HepG2 (cell line): ENCODE measurements around the gene IFIH1. TPM values are rescaled to one million over a fixed set of nuclear protein-coding genes. Genes with fewer than 3 reads are reported as not detected.

ENCODE experiments used
- ATAC-seq: fragments of 200-7000 bp; cut with Tn5 transposase; 3 replicates; pipeline ENCODE4 v1.9.1; 2020; ENCODE audit warnings: mild to moderate bottlenecking, moderate library complexity
- BruUV-seq: library from RNA; stranded (reverse); fragments of 400-500 nt; replicated peaks from 2 replicates; lab custom pipeline; 2021; lab: Mats Ljungman, UMichigan
- CTCF ChIA-PET: fragments of 300-600 bp; formaldehyde crosslinking; extraction: SDS; loops from one replicate; lab custom pipeline; 2021; ENCODE audit warnings: low total read pairs, inconsistent platforms, low intra/inter-chr PET ratio; lab: Yijun Ruan, JAX
- POLR2A ChIA-PET: fragments of 350-600 bp; sonication (Branson Sonifier 250); formaldehyde crosslinking; loops from one replicate; lab custom pipeline; 2020; ENCODE audit warnings: antibody characterized with exemption, inconsistent platforms; lab: Yijun Ruan, JAX
- DNase-seq: peaks from one replicate; pipeline ENCODE4 v3.0.0-alpha.2; 2015; ENCODE audit warnings: low spot score
- FAIRE-seq: peaks from 3 replicates; lab custom pipeline; 2011; peaks lifted over from hg19 to GRCh38; lab: Jason Lieb, UNC
- H2AFZ ChIP-seq: one replicate; pipeline ENCODE4 v1.6.1; 2011; ENCODE audit warnings: low read length, inconsistent platforms
- H3K27ac ChIP-seq: fragments of 300-600 bp; 3 replicates; pipeline ENCODE4 v1.8.0; 2011; ENCODE audit warnings: mixed run types, mild to moderate bottlenecking, mixed read lengths, low read length, inconsistent platforms; ENCODE audit not compliant: insufficient read depth; ENCODE audit errors: extremely low read length
- H3K27me3 ChIP-seq, 2 experiments: fragments of 200-600 bp in 1 of 2; 2 replicates in 1 of 2; 3 replicates in 1 of 2; pipeline versions ENCODE4 v1.6.0 to v1.8.0; 2011; ENCODE audit warnings: low read length in 2 of 2, mild to moderate bottlenecking in 2 of 2, moderate library complexity in 2 of 2, inconsistent platforms in 1 of 2; ENCODE audit not compliant: insufficient read depth in 2 of 2, control insufficient read depth in 1 of 2
- H3K36me3 ChIP-seq, 2 experiments: fragments of 200-600 bp in 1 of 2; replicated peaks in 1 of 2; 2 replicates in 1 of 2; 3 replicates in 1 of 2; pipeline versions ENCODE4 v1.5.1 to v1.8.0; 2011; ENCODE audit warnings: low read length in 2 of 2, inconsistent platforms in 1 of 2; ENCODE audit not compliant: insufficient read depth in 2 of 2, control insufficient read depth in 1 of 2
- H3K4me1 ChIP-seq: 2 replicates; pipeline ENCODE4 v1.5.1; 2012; ENCODE audit warnings: low read length, inconsistent platforms; ENCODE audit not compliant: insufficient read depth
- H3K4me2 ChIP-seq: 2 replicates; pipeline ENCODE4 v1.6.0; 2011; ENCODE audit warnings: low read depth, low read length, inconsistent platforms
- H3K4me3 ChIP-seq, 3 experiments: fragments of 200-600 bp in 1 of 3; sonication (generic), shearing (Covaris generic) in 1 of 3; replicated peaks in 1 of 3; 2 replicates each; pipeline ENCODE4 v1.5.1; 2011 to 2016; ENCODE audit warnings: low read length in 3 of 3, inconsistent platforms in 2 of 3, low read depth in 2 of 3, mild to moderate bottlenecking in 2 of 3, control low read depth in 1 of 3, mixed read lengths in 1 of 3; ENCODE audit not compliant: insufficient read depth in 1 of 3
- H3K79me2 ChIP-seq: one replicate; pipeline ENCODE4 v1.6.1; 2011; ENCODE audit warnings: low read length, inconsistent platforms; ENCODE audit not compliant: insufficient read depth
- H3K9ac ChIP-seq: 2 replicates; pipeline ENCODE4 v1.6.0; 2011; ENCODE audit warnings: mild to moderate bottlenecking, low read depth, low read length, inconsistent platforms; ENCODE audit not compliant: insufficient read depth
- H3K9me3 ChIP-seq: 2 replicates; pipeline ENCODE4 v1.5.1; 2012; ENCODE audit warnings: mild to moderate bottlenecking, low read length
- H4K20me1 ChIP-seq: 2 replicates; pipeline ENCODE4 v1.6.0; 2011; ENCODE audit warnings: inconsistent platforms, mild to moderate bottlenecking, low read length, moderate library complexity; ENCODE audit not compliant: insufficient read depth
- BORCS8-MEF2B ChIP-seq: sonication (generic); formaldehyde crosslinking; IDR thresholded peaks from 2 replicates; pipeline ENCODE4 v1.8.0; 2022; ENCODE audit warnings: mild to moderate bottlenecking, missing genetic modification reagents
- CCDC6 ChIP-seq: sonication (generic); formaldehyde crosslinking; IDR thresholded peaks from 2 replicates; pipeline ENCODE4 v1.8.1; 2022; ENCODE audit warnings: mild to moderate bottlenecking, missing genetic modification reagents, moderate library complexity
- KDM6A ChIP-seq: IDR thresholded peaks from 2 replicates; pipeline ENCODE4 v1.6.1; 2016; ENCODE audit warnings: low read depth
- NFE2 ChIP-seq: sonication (generic); formaldehyde crosslinking; IDR thresholded peaks from 2 replicates; pipeline ENCODE4 v1.4.0; 2020; ENCODE audit warnings: missing genetic modification reagents
- PHB2 ChIP-seq: fragments of 450-650 bp; IDR thresholded peaks from 2 replicates; pipeline ENCODE4 v1.6.1; 2018; ENCODE audit not compliant: partially characterized antibody
- PLRG1 ChIP-seq: fragments of 450-650 bp; conservative IDR thresholded peaks from 2 replicates; pipeline ENCODE4 v1.6.1; 2016
- PLSCR1 ChIP-seq: sonication (generic); formaldehyde crosslinking; IDR thresholded peaks from 2 replicates; pipeline ENCODE4 v1.5.0; 2020; ENCODE audit warnings: missing genetic modification reagents, mild to moderate bottlenecking, borderline replicate concordance
- SALL1 ChIP-seq: sonication (generic); formaldehyde crosslinking; IDR thresholded peaks from 2 replicates; pipeline ENCODE4 v1.8.0; 2022; ENCODE audit warnings: mild to moderate bottlenecking, missing genetic modification reagents
- SMAD3 ChIP-seq: sonication (generic); formaldehyde crosslinking; IDR thresholded peaks from 2 replicates; pipeline ENCODE4 v1.4.0; 2020; ENCODE audit warnings: missing genetic modification reagents
- TGIF2 ChIP-seq: IDR thresholded peaks from 2 replicates; pipeline ENCODE4 v1.6.1; 2016; ENCODE audit warnings: control low read depth, missing compliant biosample characterization
- ZBTB14 ChIP-seq: sonication (generic); formaldehyde crosslinking; IDR thresholded peaks from 2 replicates; pipeline ENCODE4 v1.4.0; 2020; ENCODE audit warnings: missing genetic modification reagents
- ZFP36L2 ChIP-seq: sonication (generic); formaldehyde crosslinking; IDR thresholded peaks from 2 replicates; pipeline ENCODE4 v1.4.0; 2020; ENCODE audit warnings: missing genetic modification reagents
- ZNF350 ChIP-seq: sonication (generic); formaldehyde crosslinking; IDR thresholded peaks from 2 replicates; pipeline ENCODE4 v1.4.0; 2020; ENCODE audit warnings: mild to moderate bottlenecking, low read depth, missing genetic modification reagents, borderline replicate concordance
- ZNF580 ChIP-seq: IDR thresholded peaks from 2 replicates; pipeline ENCODE4 v1.6.1; 2016; ENCODE audit warnings: low read depth, borderline replicate concordance
- ZNF644 ChIP-seq: IDR thresholded peaks from 2 replicates; pipeline ENCODE4 v1.6.1; 2016; ENCODE audit warnings: low read depth
- WGBS: methylation state at CpG from one replicate; pipeline ENCODE4 v1.1.6; 2017; ENCODE audit warnings: low lambda C conversion rate; 5-methylcytosine and 5-hydroxymethylcytosine counted together
- in situ Hi-C: cut with HindIII; loops from 2 replicates; pipeline ENCODE4 v1.10.0; 2017; ENCODE audit warnings: low pct_unique_long_range_greater_than_20kb; ENCODE audit not compliant: extremely low pct_ligation_motif_present
- intact Hi-C: fragments of 100-400 bp; cut with micrococcal nuclease; formaldehyde crosslinking; loops from one replicate; pipeline ENCODE4 v1.10.0; 2022; ENCODE audit not compliant: unreplicated experiment
- polyA plus RNA-seq, 8 experiments: library from polyadenylated mRNA; depleted of rRNA in 3 of 8; stranded (reverse) in 7 of 8; unstranded in 1 of 8; fragments of >200 nt; fragmentation: Illumina TruSeq in 4 of 8; extraction: Trizol in 4 of 8; gene quantifications; 2 replicates each; pipeline versions ENCODE4 v1.2.1 to v1.2.3, GENCODE V29; 2011 to 2016; ENCODE audit warnings: low read depth in 4 of 8, missing spikeins in 1 of 8, mixed read lengths in 1 of 8; ENCODE audit not compliant: insufficient read depth in 1 of 8
- total RNA-seq, 5 experiments: library from RNA; depleted of rRNA; stranded (reverse); fragments of >200 nt; fragmentation: Illumina TruSeq; extraction: Trizol; gene quantifications; 2 replicates each; pipeline ENCODE4 v1.2.3, GENCODE V29; 2016; ENCODE audit warnings: low read depth in 1 of 5

IFIH1 gene
- total and polyA plus RNA-seq, 2 of the 13 experiments (the other 11 are each of a cell fraction or from before 2014, with no cell fraction given) = 1.5 to 11.5 TPM

GRCh38 chr2:162241571-162241970 is 76.9 kb downstream of the IFIH1 start:
- 0% methylated on average over 1 of the region's 1 CpG for WGBS
- H3K9ac ChIP-seq = no peak overlapping the region
- no peaks in the 10 kb centered on the region for H3K79me2 ChIP-seq
- H3K4me2 ChIP-seq = no peak overlapping the region
- no peaks in the 10 kb centered on the region for H3K9me3 ChIP-seq
- H2AFZ ChIP-seq = no peak overlapping the region
- H3K36me3 ChIP-seq = no peaks in the 10 kb centered on the region
- no peak for ATAC-seq
- ChIA-PET POLR2A (no interaction called here), CTCF (no interaction called here)
- H3K4me3 ChIP-seq = no peak overlapping the region
- H4K20me1 ChIP-seq = no peaks in the 10 kb centered on the region
- DNase-seq = no peak
- H3K27ac ChIP-seq = no peak overlapping the region
- no peaks in the 10 kb centered on the region for H3K27me3 ChIP-seq
- in situ Hi-C loops = no loop called here
- FAIRE-seq = no peak
- TF ChIP-seq ZNF580 (CRISPR knock-in tag) (no peak), ZFP36L2 (CRISPR knock-in tag) (no peak), ZNF644 (no peak), PHB2 (no peak), ZBTB14 (CRISPR knock-in tag) (no peak), ZNF350 (CRISPR knock-in tag) (no peak), SMAD3 (CRISPR knock-in tag) (no peak), KDM6A (no peak), CCDC6 (CRISPR knock-in tag) (no peak), PLRG1 (no peak), TGIF2 (no peak), BORCS8-MEF2B (CRISPR knock-in tag) (no peak), PLSCR1 (CRISPR knock-in tag) (no peak), SALL1 (CRISPR knock-in tag) (no peak), NFE2 (CRISPR knock-in tag) (no peak)
- intact Hi-C loops = no loop called here
- no peaks in the 10 kb centered on the region for H3K4me1 ChIP-seq
- BruUV-seq = no TSS peak
